Adrenal gland (tissue), 5 donors: ENCODE data around the gene SEH1L.
"Not testable (repeated sequence)": the region's sequence is repeated elsewhere in the genome, so short reads cannot be mapped to it uniquely, and the experiment has no call there.

ENCODE experiments used
- CTCF ChIP-seq, 6 experiments: fragments of 450-650 bp in 4 of 6; fragments of 200-600 bp in 2 of 6; sonication (generic) in 1 of 6; IDR thresholded peaks; 1 replicate in 5 of 6; 2 replicates in 1 of 6; pipeline versions ENCODE4 v1.5.1 to v1.8.0; 2016 to 2021; ENCODE audit warnings: antibody characterized with exemption in 6 of 6, mild to moderate bottlenecking in 2 of 6, moderate library complexity in 1 of 6
- POLR2A ChIP-seq, 2 donors: fragments of 450-650 bp; IDR thresholded peaks; one replicate each; pipeline ENCODE4 v1.6.1; 2017; ENCODE audit warnings: antibody characterized with exemption in 2 of 2, mild to moderate bottlenecking in 2 of 2, moderate library complexity in 1 of 2
- donor health status: DM: no; HTN: no; CAD: no.

GRCh38 chr18:12901208-12901607 lies 46.6 kb upstream of the SEH1L start:
- TF ChIP-seq CTCF, POLR2A (IDR thresholded peaks at IDR 0.05): not testable (repeated sequence)
